COR-L47 (cell line): ENCODE data around the gene ISYNA1.

Source experiments
- DNase-seq: peaks from one replicate; lab custom pipeline; 2025; lab: John Stamatoyannopoulos, UW

ISYNA1 gene

DNA sequence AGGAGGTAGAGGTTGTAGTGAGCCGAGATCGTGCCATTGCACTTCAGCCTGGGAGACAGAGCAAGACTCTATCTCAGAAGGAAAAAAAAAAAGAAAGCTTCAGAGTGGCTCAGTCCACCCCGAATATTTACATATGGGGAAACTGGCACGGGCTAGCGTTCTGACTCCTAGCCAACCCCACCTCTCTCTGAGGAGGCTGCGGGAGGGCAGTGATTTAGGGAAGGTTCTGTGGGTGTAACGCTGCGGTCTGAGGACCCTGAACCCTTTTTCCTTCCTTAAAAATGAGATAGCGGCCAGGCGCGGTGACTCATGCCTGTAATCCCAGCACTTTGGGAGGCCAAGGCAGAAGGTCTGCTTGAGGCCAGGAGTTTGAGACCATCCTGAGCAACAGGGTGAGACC is 45.5 kb downstream of the ISYNA1 start:
- no peak for DNase-seq

DNA sequence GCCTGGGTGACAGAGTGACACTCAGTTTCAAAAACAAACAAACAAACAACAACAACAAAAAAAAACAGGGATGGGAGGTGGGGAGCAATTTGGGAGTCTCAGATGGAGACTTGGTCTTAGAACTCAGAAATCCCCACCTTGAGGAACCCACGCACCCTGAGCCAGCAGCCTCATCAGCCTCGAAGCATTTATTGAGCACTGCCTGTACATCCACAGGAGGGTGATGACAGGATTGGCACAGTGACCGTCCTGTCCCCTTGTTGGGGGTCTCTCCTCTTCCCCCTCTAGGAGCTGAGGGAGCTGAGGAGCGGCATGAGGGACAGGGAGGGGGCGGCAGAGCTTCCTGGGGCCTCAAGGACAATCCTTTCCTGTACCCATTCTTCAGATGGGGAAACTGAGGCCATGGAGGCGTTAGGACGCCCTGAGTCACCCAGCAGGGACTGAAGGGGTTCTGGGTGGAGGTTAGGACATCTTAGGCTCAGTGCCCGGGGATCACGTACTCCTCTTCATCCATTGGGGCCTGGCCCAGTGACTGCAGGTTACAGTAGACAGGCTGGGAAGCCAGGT is 46.3 kb downstream of the ISYNA1 start:
- no peak for DNase-seq

- DNase-seq = no peak
Observed at GRCh38 chr19:18390065-18390907, 47.6 kb downstream of the ISYNA1 start.

DNA sequence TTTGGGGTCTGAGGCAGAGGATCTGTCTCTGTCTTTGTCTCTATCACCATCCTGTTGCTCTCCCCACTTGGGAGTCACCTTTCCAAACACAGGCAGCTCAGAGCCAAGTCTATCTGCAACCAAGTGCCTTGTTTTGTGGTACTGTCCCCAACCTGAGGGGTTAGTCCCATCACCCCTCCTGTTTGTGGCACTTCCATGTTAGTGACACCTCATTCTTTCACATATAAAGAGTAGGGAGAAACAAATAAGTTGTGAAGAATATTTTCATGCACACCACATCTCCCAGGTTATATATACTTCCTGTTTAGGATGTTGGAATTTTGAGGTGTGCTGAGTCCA is 48.2 kb downstream of the ISYNA1 start:
- DNase-seq = no peak

- DNase-seq = no peak
Observed at GRCh38 chr19:18388960-18389725, 48.8 kb downstream of the ISYNA1 start.

DNA sequence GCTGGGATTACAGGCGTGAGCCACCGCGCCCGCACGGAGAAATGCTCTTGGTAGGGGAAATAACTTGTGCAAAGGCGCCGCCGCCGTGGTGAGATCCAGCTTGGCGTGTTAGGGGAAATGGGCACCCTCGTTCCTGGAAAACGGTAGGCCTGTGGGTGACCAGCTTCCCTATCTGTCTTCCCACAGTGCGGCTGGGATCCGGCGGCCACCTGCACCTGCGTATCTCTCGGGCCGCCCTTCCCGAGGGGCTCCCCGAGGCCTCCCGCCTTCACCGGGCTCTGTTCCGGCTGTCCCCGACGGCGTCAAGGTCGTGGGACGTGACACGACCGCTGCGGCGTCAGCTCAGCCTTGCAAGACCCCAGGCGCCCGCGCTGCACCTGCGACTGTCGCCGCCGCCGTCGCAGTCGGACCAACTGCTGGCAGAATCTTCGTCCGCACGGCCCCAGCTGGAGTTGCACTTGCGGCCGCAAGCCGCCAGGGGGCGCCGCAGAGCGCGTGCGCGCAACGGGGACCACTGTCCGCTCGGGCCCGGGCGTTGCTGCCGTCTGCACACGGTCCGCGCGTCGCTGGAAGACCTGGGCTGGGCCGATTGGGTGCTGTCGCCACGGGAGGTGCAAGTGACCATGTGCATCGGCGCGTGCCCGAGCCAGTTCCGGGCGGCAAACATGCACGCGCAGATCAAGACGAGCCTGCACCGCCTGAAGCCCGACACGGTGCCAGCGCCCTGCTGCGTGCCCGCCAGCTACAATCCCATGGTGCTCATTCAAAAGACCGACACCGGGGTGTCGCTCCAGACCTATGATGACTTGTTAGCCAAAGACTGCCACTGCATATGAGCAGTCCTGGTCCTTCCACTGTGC is 49.6 kb downstream of the ISYNA1 start:
- DNase-seq = peak; percentile 78

GRCh38 chr19:18386543-18387271 is 51.2 kb downstream of the ISYNA1 start:
- no peak for DNase-seq

- DNase-seq = no peak
Observed at GRCh38 chr19:18385675-18386542, 52.0 kb downstream of the ISYNA1 start, which contains the start of gene GDF15. Gene GDF15 (plus strand): TSS chr19:18386158. CDS start chr19:18386190, 32 bp downstream.

- no peak for DNase-seq
Observed at GRCh38 chr19:18385359-18385674, 52.6 kb downstream of the ISYNA1 start.

DNA sequence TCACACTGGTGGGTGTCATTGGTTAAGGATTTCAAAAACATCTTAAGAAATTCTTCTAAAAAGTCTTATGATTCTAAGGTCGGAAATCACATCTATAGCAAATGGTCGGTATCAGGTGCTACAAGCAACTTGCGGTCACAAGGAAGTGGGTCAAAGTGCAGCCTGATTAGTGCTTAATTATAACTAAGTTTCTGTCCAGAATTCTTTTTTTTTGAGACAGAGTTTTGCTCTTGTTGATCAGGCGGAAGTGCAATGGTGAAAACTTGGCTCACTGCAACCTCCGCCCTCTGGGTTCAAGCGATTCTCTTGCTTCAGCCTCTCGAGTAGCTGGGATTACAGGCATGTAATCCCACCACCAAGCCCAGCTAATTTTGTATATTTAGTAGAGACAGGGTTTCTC is 53.2 kb downstream of the ISYNA1 start:
- DNase-seq = no peak
